DMS79 (cell line): ENCODE measurements around the gene COL23A1.
"Not testable (repeated sequence)": the region's sequence is repeated elsewhere in the genome, so short reads cannot be mapped to it uniquely, and the experiment has no call there.

ENCODE experiments used
- DNase-seq: peaks from one replicate; lab custom pipeline; 2025; lab: John Stamatoyannopoulos, UW

Gene COL23A1

DNA sequence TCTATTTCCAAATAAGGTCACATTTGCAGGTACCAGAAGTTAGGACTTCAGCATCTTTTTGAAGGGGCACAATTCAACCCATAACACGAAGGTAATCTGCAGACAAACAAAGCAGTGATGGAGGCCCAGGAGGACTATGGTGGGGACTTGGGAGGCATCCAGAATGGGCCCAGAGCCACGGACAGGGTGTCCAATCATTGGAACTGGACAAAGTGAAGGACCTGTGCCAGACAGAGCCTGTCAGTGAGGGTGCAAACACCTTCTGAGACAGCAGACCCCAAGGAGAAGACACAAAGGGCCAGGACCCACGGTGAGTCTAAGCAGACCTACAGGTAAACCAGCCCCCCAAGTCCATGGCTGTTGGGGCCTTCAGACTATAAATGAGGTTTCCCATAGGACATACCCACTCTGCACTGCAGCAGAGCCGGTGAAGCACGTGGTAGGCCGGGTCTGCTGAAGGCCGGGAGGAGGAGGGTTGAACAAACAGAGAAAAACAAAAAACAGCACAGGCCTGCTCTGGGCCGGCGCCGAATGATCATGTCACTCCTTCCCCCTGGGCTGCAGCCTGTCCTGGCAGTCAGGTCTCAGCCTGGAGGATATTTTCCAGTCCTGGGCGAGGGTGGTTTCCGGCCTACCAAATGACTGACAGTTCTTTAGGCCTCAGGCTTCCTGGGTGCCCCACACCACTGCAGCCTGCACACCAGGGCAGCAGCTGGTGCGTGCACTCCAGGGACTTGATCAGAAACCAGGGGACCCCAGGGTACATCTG, 84.4 kb downstream of the COL23A1 start:
- no peak for DNase-seq

DNA sequence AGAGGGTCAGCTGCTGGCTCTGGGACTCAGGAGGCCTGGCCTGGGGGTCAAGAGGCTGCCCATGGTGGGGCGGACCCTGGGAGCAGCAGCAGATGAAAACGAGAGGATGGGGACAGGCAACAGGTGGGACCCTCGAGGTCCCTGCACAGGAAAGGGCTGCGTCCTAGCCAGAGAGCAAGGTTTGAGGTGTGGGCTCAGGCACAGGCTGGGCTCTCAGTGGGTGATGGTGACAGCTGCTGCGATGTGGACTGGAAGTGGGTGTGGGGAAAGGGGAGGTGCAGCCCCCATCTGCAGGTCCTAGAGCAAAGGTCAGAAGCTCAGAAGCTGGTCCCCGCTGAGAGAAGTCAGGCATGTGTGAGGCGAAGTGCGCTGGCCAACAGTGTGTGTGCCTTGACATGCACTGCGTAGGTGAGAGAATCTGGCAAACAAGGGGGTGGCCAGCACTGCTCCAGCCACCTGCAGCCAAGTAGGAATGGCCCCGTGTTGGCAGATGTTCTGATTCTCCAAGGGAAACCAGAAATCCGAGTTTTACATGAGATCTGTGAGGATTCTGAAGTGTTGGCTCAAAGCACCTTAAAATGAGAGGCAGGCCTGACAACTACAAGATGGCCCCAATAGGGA, 85.7 kb downstream of the COL23A1 start:
- DNase-seq = no peak

DNA sequence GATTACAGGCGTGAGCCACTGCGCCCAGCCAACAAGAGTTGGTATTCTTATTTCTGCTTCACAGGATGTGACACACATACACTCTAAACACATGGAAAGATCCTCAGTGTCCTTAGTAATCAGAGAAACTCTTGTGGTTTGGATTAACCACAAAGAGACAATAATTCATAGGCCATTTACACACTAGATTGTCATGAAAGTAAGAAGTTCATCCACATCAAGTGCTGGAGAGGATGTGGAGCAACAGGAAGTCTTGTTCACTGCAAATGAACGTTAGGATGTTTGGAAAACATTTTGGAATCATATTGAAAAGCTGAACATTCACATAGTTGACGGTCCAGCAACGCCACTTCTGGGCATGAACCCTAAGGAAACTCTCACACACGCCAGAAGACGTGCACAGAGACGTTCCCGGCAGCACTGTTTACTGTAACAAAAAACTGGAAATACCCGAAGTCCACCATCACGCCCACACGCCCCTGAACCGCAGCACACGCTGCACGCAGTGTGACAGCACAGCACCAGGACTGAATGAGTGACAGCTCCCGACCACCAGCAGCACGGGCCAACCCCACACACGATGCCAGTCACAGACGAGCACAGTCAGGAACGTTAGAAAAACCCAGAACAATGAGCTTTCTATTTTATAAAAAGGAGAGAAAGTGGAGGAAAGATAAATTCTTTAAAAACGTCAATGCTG, 87.6 kb downstream of the COL23A1 start:
- DNase-seq = no peak

DNA sequence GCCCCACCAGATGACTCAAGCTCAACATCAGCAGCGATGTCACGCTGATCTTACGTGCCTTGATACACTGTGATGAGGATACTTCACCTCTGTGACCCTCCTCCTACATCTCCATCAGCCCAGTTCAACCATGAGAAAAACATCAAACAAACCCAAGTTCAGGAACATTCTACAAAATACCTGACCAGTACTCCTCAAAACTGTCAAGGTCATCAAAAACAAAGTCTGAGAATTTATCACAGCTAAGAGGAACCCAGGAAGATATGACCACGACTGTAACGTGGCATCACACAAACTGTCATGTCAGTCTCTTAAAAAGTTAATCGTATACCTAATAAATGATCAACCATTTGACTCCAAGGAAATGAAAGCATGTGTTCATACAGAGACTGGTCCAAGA, 90.8 kb downstream of the COL23A1 start:
- DNase-seq = no peak

DNA sequence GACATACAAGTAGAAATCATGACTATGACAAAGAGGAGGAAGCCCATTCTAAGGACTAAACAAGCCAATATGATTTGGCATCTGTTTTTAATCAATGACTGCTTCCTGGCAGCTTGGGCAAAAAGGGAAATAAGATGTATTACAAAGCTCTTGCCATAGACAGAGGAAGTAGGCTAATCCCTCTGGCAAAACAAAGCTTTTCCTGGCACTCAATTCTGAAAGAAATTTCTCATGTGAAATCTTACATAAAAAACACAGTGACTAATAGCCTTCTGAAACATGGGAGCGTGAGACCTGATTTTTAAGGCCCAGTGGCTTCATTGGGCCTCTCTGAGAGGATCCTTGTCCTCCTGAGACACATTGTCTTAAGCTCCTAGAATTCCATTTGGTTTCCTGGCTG, 93.6 kb downstream of the COL23A1 start:
- no peak for DNase-seq

DNA sequence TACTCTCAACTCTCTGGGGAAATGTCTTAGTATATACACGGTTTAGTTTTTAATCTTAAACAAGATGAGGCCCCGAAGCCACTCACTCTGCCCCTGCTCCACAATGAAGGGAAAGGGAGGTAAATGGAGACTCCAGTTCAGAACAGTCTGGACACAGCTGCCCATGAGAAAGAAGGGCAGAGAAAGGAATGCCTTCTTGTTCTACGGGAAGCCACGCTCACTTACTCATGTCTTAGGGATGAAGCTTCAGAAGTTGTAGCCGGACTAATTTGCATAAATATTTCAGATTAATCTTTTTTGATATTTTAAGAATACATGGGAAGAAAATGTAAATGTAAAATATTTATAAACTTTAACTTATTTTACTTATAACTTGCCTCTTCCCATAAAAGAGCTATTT, 94.0 kb downstream of the COL23A1 start:
- DNase-seq = no peak

DNA sequence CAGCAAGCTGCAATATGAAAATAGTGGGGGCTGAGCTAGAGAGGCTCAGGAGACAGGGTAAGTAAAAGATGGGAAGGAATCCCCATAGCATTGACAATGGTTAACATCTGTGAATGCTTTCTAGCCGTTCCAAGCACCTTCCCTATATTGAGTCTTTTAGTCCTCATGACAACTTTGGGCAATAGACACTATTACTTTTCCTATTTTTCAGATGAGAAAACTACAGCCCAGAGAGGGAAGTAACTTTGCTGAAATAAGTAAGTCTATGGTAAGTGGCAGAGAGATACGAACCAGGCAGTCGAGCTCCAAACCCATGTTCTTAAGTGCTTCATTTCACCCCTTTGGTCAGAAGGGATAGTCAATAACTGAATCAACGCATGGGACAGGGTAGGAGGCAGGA, 94.5 kb downstream of the COL23A1 start:
- DNase-seq = no peak

DNA sequence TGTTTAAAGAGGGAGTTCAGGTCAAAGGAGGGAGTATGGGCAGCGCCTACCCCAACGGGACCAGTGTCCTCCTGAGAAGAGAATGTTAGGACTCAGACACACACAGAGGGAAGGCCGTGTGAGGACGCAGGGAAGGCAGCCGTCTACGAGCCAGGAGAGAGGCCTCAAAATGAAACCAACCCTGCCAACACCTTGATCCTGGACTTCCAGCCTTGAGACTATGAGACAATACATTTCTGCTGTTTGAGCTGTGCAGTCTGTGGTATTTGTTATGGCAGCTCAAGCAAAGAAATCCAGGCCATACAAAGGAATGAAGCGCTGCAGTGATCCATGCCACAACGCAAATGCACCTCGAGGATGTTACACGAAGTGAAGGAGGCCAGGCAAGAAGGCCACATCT, 97.9 kb downstream of the COL23A1 start:
- no peak for DNase-seq

DNA sequence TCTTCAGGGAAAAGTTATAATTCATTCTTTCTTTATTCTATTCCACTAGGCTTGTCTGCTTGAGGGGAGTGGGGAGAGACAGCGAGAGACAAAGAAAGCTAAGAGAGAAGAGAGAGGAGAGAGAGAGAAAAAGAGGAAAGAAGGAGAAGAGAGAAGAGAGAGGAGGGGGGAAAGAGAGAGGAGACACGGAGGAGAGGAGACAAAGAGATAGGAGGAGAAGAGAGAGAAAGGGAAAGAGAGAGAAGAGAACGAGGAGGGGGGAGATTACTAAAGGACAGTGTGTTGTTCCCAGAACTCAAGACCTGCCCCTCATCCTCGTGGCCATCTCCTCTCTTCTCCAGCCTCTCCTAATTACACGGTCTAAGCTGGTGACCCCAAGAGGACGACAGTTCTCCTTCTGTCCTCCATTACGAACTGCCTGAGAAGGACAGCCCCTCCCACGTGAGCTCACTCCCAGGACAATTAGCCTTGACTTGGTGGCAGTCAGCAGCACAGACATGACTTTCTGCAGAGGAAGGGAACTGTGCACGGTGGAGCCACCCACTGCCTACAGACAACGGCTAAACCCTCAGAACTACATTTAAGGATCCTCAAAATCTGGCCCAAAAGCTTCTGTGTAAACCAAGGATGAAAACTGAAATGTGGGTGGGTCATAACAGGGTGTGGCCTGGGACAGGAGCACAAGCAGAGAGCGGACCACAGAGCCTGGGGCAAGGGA, 99.1 kb downstream of the COL23A1 start:
- no peak for DNase-seq

DNA sequence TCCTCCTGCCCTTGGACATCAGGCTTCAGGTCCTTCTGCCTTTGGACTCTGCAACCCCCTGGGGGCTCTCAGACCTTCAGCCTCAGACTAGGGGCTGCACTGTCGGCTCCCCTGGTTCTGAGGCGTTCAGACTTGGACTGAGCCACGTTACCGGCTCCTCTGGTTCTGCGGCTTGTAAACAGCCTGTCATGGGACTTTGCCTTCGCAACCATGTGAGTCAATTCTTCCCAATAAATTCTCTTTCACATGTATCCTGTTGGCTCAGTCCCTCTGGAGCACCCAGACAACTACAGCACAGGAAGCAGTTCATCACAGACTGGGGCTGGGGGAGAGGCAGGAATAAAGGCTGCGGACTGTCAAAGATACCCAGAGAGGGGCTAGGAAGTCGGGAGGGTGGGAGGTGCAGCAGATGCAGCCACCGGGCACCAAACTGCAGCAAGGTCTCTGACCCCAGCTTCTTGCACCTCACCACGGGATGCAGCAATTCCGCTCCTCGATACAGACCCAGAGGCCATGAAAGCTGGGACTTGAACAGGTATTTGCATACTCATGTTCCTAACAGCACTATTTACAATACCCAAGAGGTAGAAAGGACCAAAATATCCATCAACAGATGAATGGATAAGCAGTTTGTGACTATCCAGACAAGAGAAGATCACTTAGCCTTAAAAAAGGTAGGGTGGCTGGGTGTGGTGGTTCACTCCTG, 100.8 kb downstream of the COL23A1 start:
- no peak for DNase-seq

DNA sequence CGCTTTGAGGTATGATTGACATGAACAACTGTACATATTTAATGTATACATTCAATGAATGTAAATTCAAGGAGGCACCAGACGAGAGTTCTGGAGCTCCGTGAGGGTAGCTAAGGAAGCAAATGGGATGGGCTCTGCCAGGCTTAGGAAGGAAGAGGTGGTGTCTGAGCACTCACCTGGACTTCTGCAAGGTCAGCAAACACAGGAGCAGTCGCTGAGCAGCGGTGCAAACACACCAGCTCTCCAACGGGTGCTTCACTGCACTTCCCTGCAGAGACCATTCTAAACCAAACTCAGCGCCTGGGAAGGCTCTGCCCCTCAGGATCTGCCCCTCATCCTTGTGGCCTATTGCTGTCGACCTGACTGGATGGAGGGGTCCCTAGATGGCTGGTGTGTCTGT, 101.5 kb downstream of the COL23A1 start:
- DNase-seq = no peak

DNA sequence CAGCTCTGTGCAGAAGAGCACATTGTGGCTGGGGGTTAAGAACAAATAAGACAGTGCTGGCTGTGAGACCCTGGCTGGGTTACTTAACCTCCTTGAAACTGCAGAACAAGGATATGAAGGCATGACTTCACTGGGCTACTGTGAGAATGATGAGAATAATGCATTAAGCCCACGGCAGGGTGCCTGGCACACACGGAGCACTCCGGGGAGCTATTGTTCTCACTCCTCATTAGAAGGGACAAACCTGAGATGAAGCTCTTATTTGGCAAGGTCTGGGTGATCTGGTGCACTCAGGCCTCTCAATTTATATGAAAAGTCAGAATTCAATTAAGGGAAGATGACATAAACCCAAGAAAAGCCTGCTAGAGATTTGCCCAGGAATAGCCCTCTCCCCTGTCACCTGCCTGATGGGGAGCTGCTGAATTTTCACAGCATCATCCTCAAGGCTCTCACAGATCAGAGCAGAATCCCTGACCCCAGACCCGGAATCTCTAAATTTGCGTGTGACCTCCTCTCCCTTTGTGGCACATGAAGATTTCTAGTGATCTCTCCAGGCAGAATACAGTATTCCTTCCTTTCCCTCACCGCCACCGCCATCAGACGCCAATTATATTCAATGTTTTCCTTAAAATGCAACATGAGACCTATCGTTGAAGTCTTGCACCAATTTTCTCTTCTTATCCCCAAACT, 102.1 kb downstream of the COL23A1 start:
- DNase-seq = no peak

DNA sequence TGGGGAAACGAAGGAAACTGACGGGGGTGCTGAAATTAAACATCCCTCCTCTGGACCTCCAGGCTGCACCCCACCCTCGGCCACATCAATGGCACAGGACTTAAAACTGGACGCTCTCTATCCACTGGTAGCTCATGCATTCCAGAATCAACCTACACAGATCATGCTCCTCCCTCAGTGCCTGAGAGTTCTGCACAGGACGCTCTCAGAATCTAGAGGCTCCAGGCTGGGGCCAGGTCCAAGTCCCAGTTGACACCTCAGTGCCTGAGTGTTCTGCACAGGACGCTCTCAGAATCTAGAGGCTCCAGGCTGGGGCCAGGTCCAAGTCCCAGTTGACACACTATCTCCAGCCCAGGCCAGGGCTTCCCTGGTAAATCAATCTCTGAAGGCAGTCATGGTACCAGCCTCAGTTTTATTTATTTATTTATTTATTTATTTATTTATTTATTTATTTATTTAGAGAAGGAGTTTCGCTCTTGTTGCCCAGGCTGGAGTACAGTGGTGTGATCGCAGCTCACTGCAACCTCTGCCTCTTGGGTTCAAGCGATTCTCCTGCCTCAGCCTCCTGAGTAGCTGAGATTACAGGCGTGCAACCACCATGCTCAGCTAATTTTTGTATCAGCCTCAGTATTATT, 103.2 kb downstream of the COL23A1 start:
- not testable (repeated sequence) for DNase-seq

DNA sequence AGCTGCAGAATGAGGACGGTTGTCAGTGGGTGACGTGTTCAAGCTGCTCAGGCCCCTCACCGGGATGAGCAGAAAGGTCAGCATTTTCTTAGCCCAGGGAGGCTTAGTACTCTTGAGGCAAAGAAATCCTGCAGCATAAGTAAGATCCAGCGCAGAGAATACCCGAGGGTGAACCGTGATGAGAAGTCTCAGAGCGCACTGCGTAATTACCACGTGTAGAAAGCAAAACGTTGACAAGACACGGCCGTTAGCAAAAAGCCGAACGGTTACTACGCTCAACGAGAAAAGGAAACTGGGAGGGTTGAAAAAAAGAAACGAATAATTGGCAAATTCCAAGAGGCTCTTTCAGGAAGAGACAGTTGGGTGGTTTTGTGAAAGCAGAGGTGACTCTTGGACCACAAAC, 104.0 kb downstream of the COL23A1 start:
- DNase-seq = no peak

DNA sequence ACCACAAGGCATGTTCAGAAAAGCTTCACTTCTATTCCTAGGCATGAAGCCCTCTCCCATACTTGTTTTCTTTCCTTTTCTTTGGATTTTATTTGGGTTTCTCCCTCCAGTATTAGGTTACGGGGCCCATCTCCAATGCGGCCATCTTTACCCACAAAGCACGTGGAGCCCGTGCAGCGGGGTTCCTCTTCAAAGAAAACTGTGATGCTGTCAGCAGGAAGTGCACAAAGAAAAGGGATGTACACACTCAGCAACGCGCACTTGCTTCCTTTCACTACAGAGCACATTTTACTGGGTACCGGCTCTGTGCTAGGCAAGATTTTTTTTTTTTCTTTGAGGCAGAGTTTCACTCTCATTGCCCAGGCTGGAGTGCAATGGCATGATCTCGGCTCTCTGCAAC, 106.6 kb downstream of the COL23A1 start:
- no peak for DNase-seq

DNA sequence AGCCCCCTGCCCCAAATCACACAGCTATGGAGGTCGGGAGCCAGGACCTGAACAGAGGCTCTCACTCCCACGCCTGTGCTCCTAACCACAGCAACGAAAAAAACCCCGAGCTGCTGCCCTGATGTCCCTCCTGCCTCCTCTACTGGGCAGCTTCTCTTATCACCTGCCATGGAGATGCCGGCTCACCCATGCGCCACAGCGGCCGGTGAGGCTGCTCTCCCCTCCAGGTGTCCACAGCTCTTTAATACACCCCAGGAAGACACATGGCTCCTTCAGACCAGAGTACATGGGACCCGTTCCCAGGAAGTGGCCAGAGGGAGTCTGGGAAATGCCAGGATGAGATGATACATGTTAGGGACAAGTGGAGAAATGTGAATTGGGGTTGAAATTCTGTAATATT, 110.9 kb downstream of the COL23A1 start:
- DNase-seq = no peak

DNA sequence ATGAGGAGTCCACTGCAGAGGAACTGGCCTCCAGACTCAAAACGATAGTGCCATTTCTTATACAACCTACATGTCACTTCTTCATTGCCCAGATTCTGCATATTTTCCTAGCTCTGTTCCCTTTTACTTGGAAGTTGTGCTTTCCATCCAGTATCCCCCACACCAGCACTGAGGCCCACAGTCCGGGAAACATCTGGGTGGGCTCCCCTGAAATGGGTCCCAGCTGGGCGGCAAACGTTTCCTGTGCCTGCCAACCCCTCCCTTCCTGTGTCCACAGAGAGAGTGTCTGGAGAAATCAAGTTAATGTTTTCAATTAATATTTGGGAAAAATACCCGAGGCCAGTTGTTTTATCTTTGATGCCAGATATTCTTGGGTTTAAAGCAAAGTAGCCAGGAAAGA, 111.8 kb downstream of the COL23A1 start:
- no peak for DNase-seq

DNA sequence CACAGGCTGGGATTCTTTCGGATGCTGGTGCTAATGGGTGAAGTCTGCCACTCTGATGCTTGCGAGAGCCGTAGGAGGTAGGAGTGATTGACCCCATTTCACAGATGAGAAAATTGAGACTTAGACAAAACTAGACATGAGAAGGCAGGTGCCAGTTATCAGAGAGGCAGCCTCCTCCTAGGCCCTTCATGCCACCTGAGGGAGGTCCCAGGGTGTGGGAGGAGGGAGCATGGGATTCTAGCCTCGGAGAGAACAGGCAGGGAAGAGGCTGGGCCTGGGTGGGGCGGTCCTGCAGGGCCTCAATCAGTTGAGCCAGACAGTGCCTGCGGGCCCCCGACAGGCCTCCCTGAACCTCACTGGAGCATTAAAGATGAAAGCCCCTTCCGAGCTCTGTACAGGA, 112.4 kb downstream of the COL23A1 start:
- DNase-seq = no peak

DNA sequence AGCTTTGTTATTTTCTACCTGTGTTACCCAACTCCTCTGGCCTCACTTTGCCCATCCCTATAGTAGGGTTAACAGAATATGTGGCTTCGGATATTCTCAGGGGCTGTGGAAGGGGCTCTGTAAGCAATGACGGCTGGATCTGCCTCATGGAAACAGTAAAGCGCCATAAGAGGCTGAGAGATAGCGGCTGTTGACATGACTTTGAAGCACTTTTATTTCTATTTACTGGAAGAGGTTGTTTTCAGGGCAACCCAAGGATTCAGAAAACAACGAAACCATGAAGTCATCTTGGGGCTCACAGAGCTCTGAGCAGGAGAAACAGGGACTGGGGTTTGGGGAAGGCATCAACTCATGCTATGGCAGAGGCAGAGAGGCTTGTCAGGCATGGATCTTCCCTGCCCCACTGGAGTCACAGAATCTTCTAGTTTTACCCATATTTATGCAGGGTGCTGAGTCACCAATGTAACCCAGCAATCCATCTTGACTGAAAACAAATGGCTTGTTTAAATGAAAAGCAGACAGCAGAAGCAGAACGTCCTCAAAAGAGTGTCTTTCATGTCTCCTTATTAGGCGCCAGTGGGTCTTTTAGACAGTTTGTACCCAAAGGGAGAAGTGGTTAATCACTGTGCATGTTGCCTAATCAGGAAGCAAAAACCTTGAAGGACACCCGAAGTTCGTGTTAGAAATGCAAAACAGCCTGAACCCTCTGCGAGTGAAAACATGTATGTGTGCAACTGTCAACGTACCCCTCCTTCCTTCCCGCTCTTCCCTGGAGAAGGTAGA, 113.0 kb downstream of the COL23A1 start:
- DNase-seq = no peak

DNA sequence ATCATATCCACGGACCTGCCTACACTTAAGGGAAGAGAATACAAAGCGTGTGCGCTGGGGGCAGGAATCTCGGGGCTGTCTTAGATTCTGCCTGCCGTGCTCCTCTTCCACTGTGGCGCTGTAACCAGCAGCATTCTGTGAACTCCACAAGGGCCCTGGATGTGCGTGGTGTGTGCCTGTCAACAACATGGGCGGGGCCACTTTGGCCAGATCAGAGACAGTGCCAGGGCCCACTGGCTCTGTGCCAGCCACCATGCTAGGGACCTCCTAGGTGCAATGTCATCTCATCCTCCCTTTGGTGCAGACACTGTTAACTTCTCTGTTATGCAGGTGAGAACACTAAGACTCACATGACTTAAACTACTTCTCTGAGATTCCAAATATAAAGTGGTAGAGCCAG, 113.7 kb downstream of the COL23A1 start:
- no peak for DNase-seq
